Measurements from ENCODE around the gene WBP2. TPM values are rescaled to one million over a fixed set of nuclear protein-coding genes. Genes with fewer than 3 reads are reported as not detected.

Gene WBP2
- total RNA-seq, 2 experiments from 2014 or later, result 71.3 to 79.1 TPM

- H3K4me1 Mint-ChIP-seq, result peaks cover 43% of the 10 kb centered on the region
- peak overlapping the region; percentile 1 for H3K4me3 Mint-ChIP-seq
- peak overlapping the region; percentile 63 for H3K27ac Mint-ChIP-seq
- CTCF ChIA-PET, result interaction anchor here (1.0 to 3.6 kb wide), 2 partner anchors 9 to 14 kb away, joined by 3 to 21 read pairs; partner anchors contain the start of gene UNC13D
- DNase-seq (no peak), ATAC-seq (no peak)
- no peaks in the 10 kb centered on the region for H3K27me3 Mint-ChIP-seq
- no peaks in the 10 kb centered on the region for H3K9me3 Mint-ChIP-seq (ENCODE audit: low read depth)
- H3K36me3 Mint-ChIP-seq, result peaks cover 44% of the 10 kb centered on the region
Observed at GRCh38 chr17:75834928-75835653, 20.0 kb downstream of the WBP2 start.

DNA sequence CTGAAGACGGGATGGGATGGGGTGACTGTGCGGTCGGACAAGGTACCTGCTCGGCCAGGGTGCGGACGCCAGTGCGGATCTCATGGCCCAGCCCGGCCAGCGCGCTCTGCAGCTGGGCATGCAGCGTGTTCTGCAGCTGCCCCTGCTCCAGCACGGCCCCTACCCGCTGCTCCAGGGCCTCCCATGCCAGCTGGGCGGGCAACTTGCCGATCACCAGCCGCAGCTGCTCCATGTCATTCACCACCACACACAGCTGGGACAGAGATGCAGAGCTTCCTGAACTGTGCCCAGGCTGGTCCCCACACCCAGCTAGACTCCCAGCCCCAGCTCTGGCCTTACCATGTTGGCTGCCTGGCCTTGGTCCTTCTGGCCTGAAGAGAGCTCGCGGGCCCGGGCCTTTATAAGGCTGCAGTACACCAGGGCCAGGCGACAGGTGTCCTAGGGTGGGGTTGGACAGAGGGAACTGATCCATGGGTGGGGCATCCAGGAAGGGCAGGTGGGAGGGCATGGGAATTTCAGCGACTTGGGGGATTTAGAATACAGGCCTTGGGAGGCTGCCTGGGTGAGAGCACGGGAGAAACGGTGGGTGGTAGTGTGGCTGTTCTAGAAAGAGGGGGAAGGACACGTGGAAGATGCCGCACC, 20.7 kb downstream of the WBP2 start:
- ATAC-seq (no peak), DNase-seq (no peak)
- H3K4me1 Mint-ChIP-seq, result peaks cover 43% of the 10 kb centered on the region
- H3K27ac Mint-ChIP-seq, result peak overlapping the region; percentile 95
- CTCF ChIA-PET, result interaction anchor here (1.0 to 3.6 kb wide), 8 partner anchors 10 to 170 kb away, joined by 3 to 21 read pairs (median 10); partner anchors contain the start of genes GALK1 and UNC13D
- H3K9me3 Mint-ChIP-seq (ENCODE audit: low read depth), result no peaks in the 10 kb centered on the region
- peaks cover 47% of the 10 kb centered on the region for H3K36me3 Mint-ChIP-seq
- peak overlapping the region; percentile 71 for H3K4me3 Mint-ChIP-seq
- no peaks in the 10 kb centered on the region for H3K27me3 Mint-ChIP-seq

DNA sequence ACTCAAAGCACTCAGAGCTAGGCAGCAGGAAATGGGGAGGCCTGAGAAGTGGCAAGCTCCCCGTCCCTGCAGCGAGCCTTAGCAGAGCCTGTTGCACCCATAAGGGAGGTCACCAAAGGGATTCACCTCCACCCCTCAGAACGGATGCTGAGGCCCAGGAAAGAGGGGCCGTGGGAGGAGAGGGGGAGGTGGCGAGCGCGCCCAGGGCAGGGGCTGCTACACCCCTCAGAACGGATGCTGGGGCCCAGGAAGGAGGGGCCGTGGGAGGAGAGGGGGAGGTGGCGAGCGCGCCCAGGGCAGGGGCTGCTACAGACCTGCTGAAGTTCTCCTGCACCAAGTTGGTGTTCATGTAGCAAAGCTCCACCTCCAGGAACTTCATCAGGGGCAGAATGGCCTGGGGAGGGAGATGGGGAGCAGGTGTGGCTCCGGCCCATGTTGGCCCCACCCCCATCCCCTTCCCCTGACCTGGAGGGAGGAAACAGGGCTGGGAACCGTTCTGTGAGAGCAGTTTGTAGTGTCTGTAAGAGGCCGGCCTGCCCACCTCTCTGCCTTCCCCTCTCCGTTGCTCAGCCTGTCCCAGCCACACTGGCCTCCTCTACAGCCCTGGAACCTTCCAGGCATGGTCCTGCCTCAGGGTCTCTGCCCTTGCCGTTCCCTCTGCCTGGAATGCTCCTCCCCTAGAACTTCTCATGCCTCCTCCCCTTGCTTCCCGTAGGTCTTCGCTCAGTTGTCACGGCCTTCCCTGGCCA, 22.3 kb downstream of the WBP2 start:
- ATAC-seq (peak; percentile 61), DNase-seq (peak; percentile 73)
- H3K36me3 Mint-ChIP-seq, result peaks cover 41% of the 10 kb centered on the region
- H3K27me3 Mint-ChIP-seq, result no peaks in the 10 kb centered on the region
- H3K27ac Mint-ChIP-seq, result peak overlapping the region; percentile 95
- CTCF ChIA-PET, result interaction anchor here (0.8 to 3.6 kb wide), 17 partner anchors 9 to 172 kb away, joined by 3 to 21 read pairs (median 5); partner anchors contain the start of genes GALK1, TRIM65 and UNC13D
- H3K9me3 Mint-ChIP-seq (ENCODE audit: low read depth), result no peaks in the 10 kb centered on the region
- H3K4me1 Mint-ChIP-seq, result peaks cover 47% of the 10 kb centered on the region
- peak overlapping the region; percentile 71 for H3K4me3 Mint-ChIP-seq

DNA sequence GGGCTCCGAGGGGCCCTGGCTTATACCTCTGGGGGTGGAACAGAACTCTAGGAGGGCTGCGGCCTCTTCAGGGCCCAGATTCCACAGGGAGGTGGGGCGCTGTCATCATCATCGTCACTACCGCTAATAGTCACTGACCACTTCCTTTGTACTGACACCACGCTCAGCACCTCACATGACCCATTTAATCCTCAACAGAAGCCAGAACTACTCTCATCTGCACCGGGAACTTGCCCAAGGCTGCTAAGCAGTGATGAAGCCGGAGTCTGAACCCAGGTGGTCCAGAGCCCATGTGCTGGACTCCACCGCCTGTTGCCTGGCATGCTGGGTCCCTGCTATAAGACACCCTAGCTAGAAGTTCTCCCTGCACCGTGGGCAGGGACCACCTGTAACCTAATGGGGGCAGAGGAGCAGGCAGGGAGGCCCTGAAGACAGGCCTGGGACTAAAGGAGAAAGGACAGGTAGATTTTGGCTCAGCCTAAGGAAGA, 22.9 kb downstream of the WBP2 start:
- ATAC-seq, result peak; percentile 74
- Mint-ChIP-seq H3K9me3 (ENCODE audit: low read depth) (no peaks in the 10 kb centered on the region), H3K36me3 (peaks cover 38% of the 10 kb centered on the region), H3K4me3 (peak overlapping the region; percentile 71), H3K27me3 (no peaks in the 10 kb centered on the region), H3K27ac (peak overlapping the region; percentile 95), H3K4me1 (peaks cover 45% of the 10 kb centered on the region)
- CTCF ChIA-PET, result interaction anchor here (0.8 to 3.6 kb wide), 17 partner anchors 9 to 173 kb away, joined by 3 to 21 read pairs (median 5); partner anchors contain the start of genes GALK1, TRIM65, UNC13D and WBP2
- peak; percentile 89 for DNase-seq

DNA sequence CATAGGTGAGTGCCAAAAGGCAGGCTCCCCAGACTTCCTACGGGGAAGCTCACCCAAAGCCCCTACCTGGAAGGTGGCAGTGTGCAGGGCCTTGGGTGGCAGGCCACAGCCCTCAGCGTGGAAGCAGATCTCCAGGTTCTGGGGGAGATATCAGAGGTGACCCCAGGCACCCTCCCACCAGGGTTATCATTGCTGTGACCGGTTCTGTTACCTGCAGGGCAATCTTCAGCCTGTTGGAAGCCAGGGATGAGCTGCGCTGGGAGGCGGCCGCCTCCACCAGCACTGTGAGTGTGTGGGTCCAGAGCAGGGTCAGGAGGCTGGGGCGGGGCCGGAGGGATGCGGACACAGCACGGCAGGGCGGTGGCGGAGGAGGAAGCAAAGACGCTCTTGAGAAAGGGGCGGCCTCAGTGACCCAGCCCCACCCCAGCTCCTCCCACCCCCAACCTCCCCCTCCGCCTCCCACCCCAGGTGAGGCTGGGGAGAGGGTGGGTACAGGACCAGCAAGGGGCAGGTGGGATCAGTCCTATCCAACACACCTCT, 24.0 kb downstream of the WBP2 start:
- ATAC-seq, result no peak
- H3K9me3 Mint-ChIP-seq (ENCODE audit: low read depth), result no peaks in the 10 kb centered on the region
- peaks cover 48% of the 10 kb centered on the region for H3K4me1 Mint-ChIP-seq
- no peak overlapping the region for H3K4me3 Mint-ChIP-seq
- peaks cover 40% of the 10 kb centered on the region for H3K36me3 Mint-ChIP-seq
- CTCF ChIA-PET, result interaction anchor here (1.4 to 3.4 kb wide), 10 partner anchors 9 to 198 kb away, joined by 4 to 19 read pairs (median 7); partner anchors contain the start of genes SMIM5 and WBP2
- no peaks in the 10 kb centered on the region for H3K27me3 Mint-ChIP-seq
- H3K27ac Mint-ChIP-seq, result peak overlapping the region; percentile 95
- no peak for DNase-seq

- no peak for ATAC-seq
Observed at GRCh38 chr17:75830164-75831031, 24.7 kb downstream of the WBP2 start.

DNA sequence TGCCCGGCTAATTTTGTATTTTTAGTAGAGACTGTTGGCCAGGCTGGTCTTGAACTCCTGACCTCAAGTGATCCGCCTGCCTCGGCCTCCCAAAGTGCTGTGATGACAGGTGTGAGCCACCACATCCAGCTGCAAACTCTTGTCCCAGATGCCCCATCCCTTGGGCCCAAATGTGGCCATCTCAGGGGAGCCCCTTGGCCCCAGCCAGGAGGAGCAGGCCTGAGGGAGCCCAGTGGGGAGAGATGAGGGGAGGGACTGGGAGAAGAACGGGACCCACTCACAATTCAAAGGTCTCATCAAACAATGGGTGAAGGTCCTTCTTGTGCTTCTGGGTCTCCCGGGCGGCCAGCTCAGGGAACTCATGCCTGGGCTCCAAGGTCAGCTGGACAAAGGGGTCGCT, 25.4 kb downstream of the WBP2 start:
- ATAC-seq (no peak), DNase-seq (no peak)
- Mint-ChIP-seq H3K27me3 (no peaks in the 10 kb centered on the region), H3K4me1 (peaks cover 39% of the 10 kb centered on the region), H3K36me3 (peaks cover 34% of the 10 kb centered on the region), H3K9me3 (ENCODE audit: low read depth) (no peaks in the 10 kb centered on the region), H3K27ac (peak overlapping the region; percentile 59), H3K4me3 (no peak overlapping the region)
- CTCF ChIA-PET, result interaction anchor here (0.7 to 3.4 kb wide), 23 partner anchors 10 to 196 kb away, joined by 3 to 19 read pairs (median 5); partner anchors contain the start of genes GALK1, SMIM5, TRIM47 and UNC13D

More at GRCh38 chr17:75830164-75831031, 24.7 kb downstream of the WBP2 start:
- Mint-ChIP-seq H3K27me3 (no peaks in the 10 kb centered on the region), H3K9me3 (ENCODE audit: low read depth) (no peaks in the 10 kb centered on the region), H3K27ac (peak overlapping the region; percentile 77), H3K4me3 (no peak overlapping the region), H3K36me3 (peaks cover 37% of the 10 kb centered on the region), H3K4me1 (peaks cover 43% of the 10 kb centered on the region)
- CTCF ChIA-PET, result interaction anchor here (0.6 to 3.4 kb wide), 25 partner anchors 9 to 198 kb away, joined by 3 to 19 read pairs (median 5); partner anchors contain the start of genes GALK1, SMIM5, TRIM47 and UNC13D
- no peak for DNase-seq

GRCh38 chr17:75828741-75829140, 26.4 kb downstream of the WBP2 start:
- Mint-ChIP-seq H3K9me3 (ENCODE audit: low read depth) (no peaks in the 10 kb centered on the region), H3K36me3 (peaks cover 28% of the 10 kb centered on the region), H3K4me3 (no peak overlapping the region), H3K4me1 (peaks cover 29% of the 10 kb centered on the region), H3K27ac (peak overlapping the region; percentile 19), H3K27me3 (no peaks in the 10 kb centered on the region)
- DNase-seq, result no peak
- ATAC-seq, result no peak
- CTCF ChIA-PET, result interaction anchor here (1.0 to 3.4 kb wide), 10 partner anchors 15 to 75 kb away, joined by 3 to 19 read pairs (median 8); partner anchors contain the start of genes GALK1, UNC13D, UNK and WBP2

DNA sequence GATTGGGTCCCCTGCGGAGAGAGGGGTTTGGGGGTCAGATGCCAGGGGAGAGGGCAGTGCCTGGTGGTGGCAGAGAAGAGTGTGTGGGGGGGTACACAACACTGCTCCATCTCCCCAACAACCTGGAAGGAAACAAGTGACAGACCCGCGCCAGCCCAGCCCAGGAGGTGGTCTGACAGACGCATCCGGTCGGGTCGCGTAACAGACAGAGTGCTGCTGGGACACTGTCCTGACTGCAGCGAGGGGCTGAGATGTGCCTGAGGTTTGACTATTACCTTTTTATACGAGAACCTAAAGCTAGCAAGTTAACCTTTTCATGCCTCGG, 27.1 kb downstream of the WBP2 start:
- DNase-seq (peak; percentile 70), ATAC-seq (peak; percentile 8)
- peaks cover 22% of the 10 kb centered on the region for H3K36me3 Mint-ChIP-seq
- H3K4me1 Mint-ChIP-seq, result peaks cover 22% of the 10 kb centered on the region
- H3K4me3 Mint-ChIP-seq, result peak overlapping the region; percentile 8
- H3K9me3 Mint-ChIP-seq (ENCODE audit: low read depth), result no peaks in the 10 kb centered on the region
- H3K27me3 Mint-ChIP-seq, result no peaks in the 10 kb centered on the region
- H3K27ac Mint-ChIP-seq, result peak overlapping the region; percentile 90
- CTCF ChIA-PET, result interaction anchor here (1.0 to 3.4 kb wide), 14 partner anchors 15 to 74 kb away, joined by 3 to 19 read pairs (median 7); partner anchors contain the start of genes GALK1, UNC13D, UNK and WBP2

DNA sequence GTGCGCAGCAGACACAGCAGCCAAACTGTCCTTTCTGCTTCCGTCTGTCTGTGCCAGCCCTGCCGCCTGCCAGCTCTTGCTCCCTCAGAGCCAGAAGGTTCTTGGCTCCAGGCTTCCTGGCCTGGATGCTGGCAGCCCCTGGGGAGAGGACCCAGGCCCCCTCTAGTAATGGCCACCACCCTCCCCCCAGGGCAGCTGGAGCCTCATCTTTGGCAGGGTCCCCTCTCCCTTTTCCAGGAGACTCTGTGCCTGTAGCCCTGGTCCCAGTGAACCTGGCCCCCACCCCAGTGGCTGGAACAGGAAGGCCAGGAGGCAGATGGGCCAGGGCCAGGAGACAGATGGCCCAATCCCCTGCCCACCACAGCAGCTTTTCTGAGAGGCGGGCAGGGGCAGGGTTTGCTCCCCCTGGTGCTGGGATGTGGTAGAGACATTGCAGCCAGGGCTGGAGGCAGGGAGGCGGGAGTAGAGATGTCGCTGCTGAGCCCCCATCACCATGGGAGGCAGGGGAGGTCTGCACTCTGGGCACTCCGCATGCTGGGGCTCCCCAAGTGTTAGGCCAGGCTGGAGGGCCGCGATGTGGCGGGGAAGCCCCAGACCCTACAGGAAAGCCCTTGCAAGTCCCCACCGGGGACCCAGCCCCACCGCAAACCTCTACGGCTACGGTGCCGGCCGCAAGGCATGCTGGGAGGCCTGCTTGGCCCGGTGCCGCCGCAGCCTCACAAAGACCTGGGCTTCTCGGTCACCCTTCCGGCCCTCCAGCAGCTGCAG, 27.6 kb downstream of the WBP2 start:
- Mint-ChIP-seq H3K4me1 (peaks cover 17% of the 10 kb centered on the region), H3K4me3 (peak overlapping the region; percentile 8), H3K9me3 (ENCODE audit: low read depth) (no peaks in the 10 kb centered on the region), H3K27ac (peak overlapping the region; percentile 90), H3K27me3 (no peaks in the 10 kb centered on the region), H3K36me3 (peaks cover 22% of the 10 kb centered on the region)
- peak; percentile 78 for DNase-seq
- peak; percentile 59 for ATAC-seq
- CTCF ChIA-PET, result interaction anchor here (0.9 to 3.4 kb wide), 24 partner anchors 11 to 187 kb away, joined by 3 to 18 read pairs (median 6); partner anchors contain the start of genes GALK1, TRIM65, UNC13D and UNK
